A673 (cell line): ENCODE results near the gene MYO1H. TPM values are rescaled to one million over a fixed set of nuclear protein-coding genes. Genes with fewer than 3 reads are reported as not detected.
A peak's percentile ranks its signal among the peaks of the same experiment; 100 is the strongest.

Experiments used
- BruUV-seq: library from RNA; stranded (reverse); fragments of 400-500 nt; replicated peaks from 2 replicates; lab custom pipeline; 2021; lab: Mats Ljungman, UMichigan
- CTCF ChIA-PET: fragments of 300-600 bp; sonication (Branson Sonifier 250); formaldehyde crosslinking; loops from one replicate; lab custom pipeline; 2022; ENCODE audit warnings: antibody characterized with exemption; lab: Charles Lee
- POLR2A ChIA-PET: fragments of 300-600 bp; sonication (Branson Sonifier 250); formaldehyde crosslinking; loops from one replicate; lab custom pipeline; 2022; ENCODE audit warnings: antibody characterized with exemption; ENCODE audit not compliant: low non-redundant PET; lab: Charles Lee
- DNase-seq: peaks from one replicate; pipeline ENCODE4 v3.0.0-alpha.2; 2015; ENCODE audit warnings: low spot score
- H3K27ac ChIP-seq: fragments of 200-600 bp; sonication (generic); 2 replicates; pipeline ENCODE4 v1.5.1; 2016; ENCODE audit warnings: mixed run types, low read depth, mild to moderate bottlenecking, mixed read lengths, antibody characterized with exemption, low read length; ENCODE audit not compliant: poor library complexity, severe bottlenecking
- H3K27me3 ChIP-seq: fragments of 200-600 bp; sonication (generic); replicated peaks from 2 replicates; pipeline ENCODE4 v1.6.1; 2017; ENCODE audit warnings: mixed run types, low read depth, mild to moderate bottlenecking, mixed read lengths, antibody characterized with exemption, low read length; ENCODE audit not compliant: insufficient read depth, poor library complexity
- H3K36me3 ChIP-seq: fragments of 200-600 bp; sonication (generic); 2 replicates; pipeline ENCODE4 v1.6.1; 2016; ENCODE audit warnings: mixed run types, mild to moderate bottlenecking, mixed read lengths, antibody characterized with exemption, low read length; ENCODE audit not compliant: insufficient read depth, poor library complexity, severe bottlenecking
- H3K4me1 ChIP-seq: fragments of 200-600 bp; sonication (generic); 2 replicates; pipeline ENCODE4 v1.6.1; 2017; ENCODE audit warnings: mixed run types, mild to moderate bottlenecking, mixed read lengths, antibody characterized with exemption, low read length; ENCODE audit not compliant: insufficient read depth, poor library complexity, severe bottlenecking
- H3K4me3 ChIP-seq: fragments of 200-600 bp; sonication (generic); 2 replicates; pipeline ENCODE4 v1.5.1; 2016; ENCODE audit warnings: low read depth, mixed run types, mild to moderate bottlenecking, mixed read lengths, low read length; ENCODE audit not compliant: poor library complexity, severe bottlenecking
- H3K9me3 ChIP-seq: fragments of 200-600 bp; sonication (generic); 2 replicates; pipeline ENCODE4 v1.6.1; 2016; ENCODE audit warnings: mixed run types, low read depth, mild to moderate bottlenecking, mixed read lengths, antibody characterized with exemption, low read length; ENCODE audit not compliant: poor library complexity, severe bottlenecking
- EZH2 ChIP-seq: fragments of 200-600 bp; sonication (generic); IDR thresholded peaks from 2 replicates; pipeline ENCODE4 v1.6.1; 2017; ENCODE audit warnings: borderline replicate concordance, low read depth, mild to moderate bottlenecking, mixed read lengths, antibody characterized with exemption, low read length; ENCODE audit not compliant: poor library complexity, severe bottlenecking
- intact Hi-C: fragments of 100-400 bp; cut with micrococcal nuclease; formaldehyde crosslinking; loops from one replicate; pipeline ENCODE4 v1.10.0; 2022; ENCODE audit not compliant: unreplicated experiment
- total RNA-seq: library from RNA; stranded (reverse); gene quantifications from 2 replicates; pipeline ENCODE4 v1.2.3, GENCODE V29; 2021
- TF ChIP-seq, protein P1 (sequence below): fragments of 300-800, 200-600 bp; sonication (generic); conservative IDR thresholded peaks from 2 replicates; pipeline ENCODE4 v1.5.1; 2017; ENCODE audit warnings: low read depth, mild to moderate bottlenecking, antibody characterized with exemption, low read length, moderate library complexity, mixed read lengths

MYO1H gene
- total RNA-seq, 1 experiment from 2014 or later, result not detected

- intact Hi-C loops, result loop anchor here (5.0 kb wide), 1 partner anchor 43 kb away; no protein-coding TSS in a partner anchor
- no peaks in the 10 kb centered on the region for H3K36me3 ChIP-seq
- CTCF ChIA-PET, result no interaction called here
- H3K4me1 ChIP-seq, result peaks cover 17% of the 10 kb centered on the region
- DNase-seq, result no peak
- no peaks in the 10 kb centered on the region for H3K9me3 ChIP-seq
- BruUV-seq, result no TSS peak
- TF ChIP-seq EZH2, result no peak
- TF ChIP-seq, protein P1, sequence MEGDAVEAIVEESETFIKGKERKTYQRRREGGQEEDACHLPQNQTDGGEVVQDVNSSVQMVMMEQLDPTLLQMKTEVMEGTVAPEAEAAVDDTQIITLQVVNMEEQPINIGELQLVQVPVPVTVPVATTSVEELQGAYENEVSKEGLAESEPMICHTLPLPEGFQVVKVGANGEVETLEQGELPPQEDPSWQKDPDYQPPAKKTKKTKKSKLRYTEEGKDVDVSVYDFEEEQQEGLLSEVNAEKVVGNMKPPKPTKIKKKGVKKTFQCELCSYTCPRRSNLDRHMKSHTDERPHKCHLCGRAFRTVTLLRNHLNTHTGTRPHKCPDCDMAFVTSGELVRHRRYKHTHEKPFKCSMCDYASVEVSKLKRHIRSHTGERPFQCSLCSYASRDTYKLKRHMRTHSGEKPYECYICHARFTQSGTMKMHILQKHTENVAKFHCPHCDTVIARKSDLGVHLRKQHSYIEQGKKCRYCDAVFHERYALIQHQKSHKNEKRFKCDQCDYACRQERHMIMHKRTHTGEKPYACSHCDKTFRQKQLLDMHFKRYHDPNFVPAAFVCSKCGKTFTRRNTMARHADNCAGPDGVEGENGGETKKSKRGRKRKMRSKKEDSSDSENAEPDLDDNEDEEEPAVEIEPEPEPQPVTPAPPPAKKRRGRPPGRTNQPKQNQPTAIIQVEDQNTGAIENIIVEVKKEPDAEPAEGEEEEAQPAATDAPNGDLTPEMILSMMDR, result no peak
- no peak overlapping the region for H3K4me3 ChIP-seq
- POLR2A ChIA-PET, result no interaction called here
- no peaks in the 10 kb centered on the region for H3K27me3 ChIP-seq
- H3K27ac ChIP-seq, result no peak overlapping the region
Observed at GRCh38 chr12:109475121-109475520, 127.4 kb downstream of the MYO1H start.

GRCh38 chr12:109475993-109476806 is 128.5 kb downstream of the MYO1H start:
- no peak for DNase-seq
- TF ChIP-seq, protein P1, result no peak
- TF ChIP-seq EZH2, result no peak
- POLR2A ChIA-PET, result no interaction called here
- H3K36me3 ChIP-seq, result no peaks in the 10 kb centered on the region
- TSS peak; percentile 64 for BruUV-seq
- H3K9me3 ChIP-seq, result no peaks in the 10 kb centered on the region
- CTCF ChIA-PET, result no interaction called here
- intact Hi-C loops, result loop anchor here (5.0 kb wide), 1 partner anchor 44 kb away; no protein-coding TSS in a partner anchor
- peaks cover 17% of the 10 kb centered on the region for H3K4me1 ChIP-seq
- H3K4me3 ChIP-seq, result peak overlapping the region; percentile 89
- H3K27me3 ChIP-seq, result no peaks in the 10 kb centered on the region
- H3K27ac ChIP-seq, result peak overlapping the region; percentile 99

GRCh38 chr12:109476807-109477184 is 129.1 kb downstream of the MYO1H start:
- intact Hi-C loops, result loop anchor here (5.0 kb wide), 1 partner anchor 44 kb away; no protein-coding TSS in a partner anchor
- BruUV-seq, result no TSS peak
- Histone ChIP-seq H3K9me3 (no peaks in the 10 kb centered on the region), H3K4me3 (peak overlapping the region; percentile 89), H3K27me3 (no peaks in the 10 kb centered on the region), H3K4me1 (peaks cover 17% of the 10 kb centered on the region), H3K27ac (peak overlapping the region; percentile 99), H3K36me3 (no peaks in the 10 kb centered on the region)
- TF ChIP-seq, protein P1, result no peak
- TF ChIP-seq EZH2, result no peak
- ChIA-PET CTCF (interaction anchor here (1.0 kb wide), 1 partner anchor 42 kb away, joined by 3 read pairs; no protein-coding TSS in a partner anchor), POLR2A (no interaction called here)
- DNase-seq, result no peak
